DMS114 treated with DMSO at 0.1 percent for 48 hours (cell line): ENCODE data around the gene IGSF8.
A peak's percentile ranks its signal among the peaks of the same experiment; 100 is the strongest.
"Not testable (repeated sequence)": the region's sequence is repeated elsewhere in the genome, so short reads cannot be mapped to it uniquely, and the experiment has no call there.

Experiments
- DNase-seq: peaks from one replicate; lab custom pipeline; 2025; ENCODE audit not compliant: unreplicated experiment; lab: John Stamatoyannopoulos, UW

IGSF8 gene

DNA sequence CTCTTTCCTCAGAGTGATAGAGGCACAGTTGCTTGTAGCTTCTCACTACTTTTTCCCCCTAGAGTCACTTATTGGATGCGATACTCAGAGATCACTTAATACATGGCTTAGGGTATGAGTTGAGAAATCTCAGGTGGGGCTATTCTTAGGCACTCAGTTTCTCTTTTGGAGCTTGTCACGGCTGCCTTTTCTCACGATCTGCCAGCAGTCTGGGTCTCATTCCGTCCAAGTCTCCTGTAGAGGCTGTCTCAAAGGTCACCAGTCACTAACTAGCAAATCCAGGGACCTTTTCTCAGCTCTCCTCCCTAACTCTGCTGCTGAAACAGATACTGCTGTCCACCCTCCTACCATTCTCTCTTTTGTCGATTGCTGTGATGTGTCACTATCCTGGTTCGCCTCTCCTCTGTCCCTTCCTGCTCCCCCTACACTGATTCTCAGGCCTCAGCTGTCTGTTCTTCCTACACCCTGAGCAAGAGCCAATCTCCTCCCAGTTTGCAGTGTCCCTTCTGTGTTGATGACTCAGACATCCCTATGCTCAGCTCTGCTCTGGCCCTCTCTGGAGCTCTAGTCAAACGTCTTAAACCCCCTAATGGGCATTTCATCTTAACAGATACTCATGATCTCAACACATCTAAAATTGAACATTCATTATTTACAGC lies 29.6 kb upstream of the IGSF8 start:
- DNase-seq, result no peak

DNA sequence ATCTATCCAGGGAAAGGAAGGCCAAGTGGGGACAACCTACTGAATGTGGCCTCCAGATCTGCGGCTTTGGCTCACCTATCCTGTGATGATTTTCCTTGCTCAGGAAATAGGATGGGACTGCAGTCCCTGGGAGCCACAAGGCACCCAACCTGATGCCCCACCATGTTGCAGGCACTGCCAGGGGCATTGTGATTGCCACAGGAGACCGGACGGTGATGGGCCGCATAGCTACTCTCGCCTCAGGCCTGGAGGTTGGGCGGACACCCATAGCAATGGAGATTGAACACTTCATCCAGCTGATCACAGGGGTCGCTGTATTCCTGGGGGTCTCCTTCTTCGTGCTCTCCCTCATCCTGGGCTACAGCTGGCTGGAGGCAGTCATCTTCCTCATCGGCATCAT lies 29.0 kb upstream of the IGSF8 start:
- no peak for DNase-seq

GRCh38 chr1:160126342-160126741 lies 27.9 kb upstream of the IGSF8 start:
- not testable (repeated sequence) for DNase-seq

DNA sequence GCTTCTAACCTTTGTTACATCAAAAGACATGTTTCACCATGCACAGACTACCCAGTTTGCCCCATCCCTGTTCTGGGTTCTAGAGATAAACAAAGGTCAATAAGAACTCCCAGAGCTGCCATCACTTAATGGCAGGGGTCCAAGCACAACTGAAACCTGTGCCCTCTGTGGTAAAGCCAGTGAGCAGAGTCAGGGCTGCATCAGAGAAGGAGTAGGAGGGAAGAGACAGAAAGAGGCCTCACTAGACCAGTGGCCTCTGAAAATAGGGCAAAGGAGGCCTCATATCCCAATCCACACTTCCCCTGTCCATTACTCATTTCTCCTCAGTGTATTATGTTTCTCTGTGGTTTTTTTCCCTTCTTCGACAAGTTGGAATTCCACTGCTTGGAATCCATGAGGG lies 27.3 kb upstream of the IGSF8 start:
- DNase-seq, result no peak

DNA sequence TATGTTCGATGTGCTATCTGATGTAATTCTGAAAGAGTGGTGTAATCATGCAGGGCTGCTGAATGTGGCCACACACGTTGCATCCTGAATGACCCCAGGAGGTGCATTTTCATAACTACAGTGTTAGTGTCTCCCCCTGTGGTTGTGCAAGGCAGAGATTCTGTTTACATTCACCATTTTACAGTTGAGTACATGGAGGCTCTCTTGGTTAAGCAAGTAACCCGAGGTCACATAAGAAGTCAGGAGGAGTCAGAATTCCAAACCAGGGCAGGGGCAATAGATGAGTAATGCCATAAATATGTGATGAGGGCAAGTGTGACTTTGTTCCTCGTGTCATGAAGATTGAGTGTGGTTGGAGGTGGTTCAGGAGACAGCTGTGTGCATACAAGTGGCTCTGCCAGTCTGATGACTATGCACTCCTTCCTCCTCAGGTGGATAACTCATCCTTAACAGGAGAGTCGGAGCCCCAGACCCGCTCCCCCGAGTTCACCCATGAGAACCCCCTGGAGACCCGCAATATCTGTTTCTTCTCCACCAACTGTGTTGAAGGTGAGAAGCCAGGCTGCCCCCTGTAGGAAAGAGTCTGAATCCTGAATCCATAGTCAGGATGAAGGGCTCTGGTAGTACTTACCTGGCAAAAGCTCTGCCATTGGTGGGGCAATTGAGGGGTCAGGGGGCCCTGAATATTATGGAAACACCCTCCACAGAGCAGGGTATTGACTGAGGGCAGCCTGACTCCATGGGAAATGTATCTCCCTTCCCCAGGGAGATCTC lies 26.5 kb upstream of the IGSF8 start:
- DNase-seq, result no peak

- DNase-seq, result no peak
Measured at GRCh38 chr1:160123726-160124125, 25.3 kb upstream of the IGSF8 start.

DNA sequence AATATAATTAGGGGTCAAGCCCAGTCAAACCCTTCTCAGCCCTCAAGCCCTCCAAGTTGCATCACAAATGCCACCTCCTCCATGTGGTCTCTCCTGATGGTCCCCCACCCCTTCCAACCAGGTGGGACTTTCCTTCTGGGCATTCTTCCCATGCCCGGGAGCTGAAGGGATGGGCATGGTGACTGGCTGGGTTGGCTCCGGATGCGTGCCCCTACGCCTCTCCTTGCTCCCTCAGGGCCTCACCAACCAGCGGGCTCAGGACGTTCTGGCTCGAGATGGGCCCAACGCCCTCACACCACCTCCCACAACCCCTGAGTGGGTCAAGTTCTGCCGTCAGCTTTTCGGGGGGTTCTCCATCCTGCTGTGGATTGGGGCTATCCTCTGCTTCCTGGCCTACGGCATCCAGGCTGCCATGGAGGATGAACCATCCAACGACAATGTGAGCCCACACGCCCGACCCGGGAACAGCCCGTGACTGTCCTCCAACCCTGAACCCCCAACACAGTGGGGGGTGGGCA lies 24.6 kb upstream of the IGSF8 start:
- DNase-seq, result no peak

GRCh38 chr1:160121388-160121787 lies 23.0 kb upstream of the IGSF8 start:
- no peak for DNase-seq

DNA sequence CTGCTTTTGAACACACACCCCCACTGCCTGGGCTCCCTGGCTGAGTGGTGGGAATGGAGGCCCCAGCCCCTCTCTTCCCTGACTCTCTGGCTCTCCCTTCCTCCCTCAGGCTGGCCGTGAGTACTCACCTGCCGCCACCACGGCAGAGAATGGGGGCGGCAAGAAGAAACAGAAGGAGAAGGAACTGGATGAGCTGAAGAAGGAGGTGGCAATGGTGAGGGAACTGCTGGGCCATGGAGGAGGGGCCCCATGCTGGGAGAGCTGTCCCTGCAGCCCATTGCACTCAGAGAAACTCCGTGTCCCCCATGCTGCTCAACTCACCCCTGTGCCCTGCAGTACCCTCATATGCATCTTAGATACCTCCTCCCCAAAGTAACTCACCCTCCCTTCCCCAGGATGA lies 22.4 kb upstream of the IGSF8 start:
- no peak for DNase-seq

DNA sequence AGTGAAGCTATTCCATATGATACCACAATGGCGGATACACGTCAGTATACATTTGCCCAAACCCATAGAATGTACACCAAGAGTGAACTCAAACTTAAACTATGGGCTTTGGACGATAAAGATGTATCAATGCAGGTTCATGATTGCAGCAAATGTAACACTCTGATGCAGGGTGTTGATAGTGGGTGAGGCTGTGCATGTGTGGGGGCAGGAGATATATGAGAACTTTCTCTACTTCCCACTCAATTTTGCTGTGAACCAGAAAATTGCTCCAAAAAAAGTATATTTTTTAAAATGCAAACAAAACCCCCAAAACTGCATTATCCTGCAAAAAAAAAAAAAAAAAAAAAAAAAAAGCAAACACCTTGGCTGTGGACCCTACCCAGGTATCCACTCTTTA lies 20.5 kb upstream of the IGSF8 start:
- no peak for DNase-seq

DNA sequence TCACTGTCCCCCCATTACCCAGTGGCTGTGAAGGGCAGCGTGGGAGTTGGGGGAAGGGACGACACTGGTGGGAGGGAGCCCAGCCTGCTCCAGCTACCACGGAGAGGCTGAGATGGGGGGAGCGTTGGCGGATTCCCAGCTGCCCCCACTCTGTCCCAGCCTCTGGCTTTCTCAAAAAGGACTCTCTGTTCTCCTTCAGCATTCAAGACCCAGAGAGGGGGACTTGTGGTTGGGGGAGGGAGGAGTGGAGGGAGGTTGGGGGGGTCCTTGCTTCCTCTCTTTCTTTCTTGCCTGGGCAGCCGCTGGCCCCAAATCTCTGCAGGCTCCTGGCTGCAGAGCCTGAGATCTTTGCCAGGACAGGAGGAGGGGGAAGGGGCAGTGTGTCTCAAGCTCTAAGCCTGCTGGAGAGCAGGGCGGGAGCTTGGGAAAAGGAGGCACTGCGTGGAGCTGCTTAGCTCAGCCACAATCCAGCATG lies 19.3 kb upstream of the IGSF8 start:
- DNase-seq, result no peak

- DNase-seq, result no peak
Measured at GRCh38 chr1:160117300-160117699, 18.9 kb upstream of the IGSF8 start.

GRCh38 chr1:160116283-160117147 lies 18.1 kb upstream of the IGSF8 start:
- no peak for DNase-seq

DNA sequence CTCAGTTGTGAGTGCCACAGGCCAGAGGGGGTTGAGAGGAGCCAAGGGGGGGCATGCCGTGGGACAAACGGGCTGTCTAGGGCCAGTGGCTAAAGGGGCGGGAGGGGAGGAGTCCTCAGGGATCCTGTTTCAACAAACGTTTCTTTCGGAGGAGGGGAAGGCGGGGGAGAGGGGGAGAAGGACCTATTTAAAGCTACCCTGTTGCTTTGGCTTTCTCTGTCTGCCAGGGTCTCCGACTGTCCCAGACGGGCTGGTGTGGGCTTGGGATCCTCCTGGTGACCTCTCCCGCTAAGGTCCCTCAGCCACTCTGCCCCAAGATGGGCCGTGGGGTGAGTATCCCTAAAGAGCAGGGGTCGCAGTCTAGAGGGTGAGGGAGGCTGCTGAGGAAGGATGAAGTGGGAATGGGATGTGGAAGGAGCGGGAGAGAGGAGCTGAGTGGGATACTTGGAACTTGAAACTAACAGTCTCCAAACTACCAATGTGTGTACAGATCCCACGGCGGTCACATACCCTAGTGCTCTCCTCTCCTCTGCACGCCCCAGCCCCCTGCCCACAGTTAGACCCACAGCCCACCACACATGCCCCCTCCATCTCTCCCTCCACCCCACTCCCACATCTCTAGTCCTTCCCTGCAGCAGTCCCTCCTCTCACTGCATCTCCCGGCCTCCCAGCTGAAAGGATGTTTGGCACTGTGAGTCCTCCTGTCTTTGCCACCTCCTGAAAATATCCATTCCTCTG lies 17.3 kb upstream of the IGSF8 start, which contains the start of gene ATP1A2:
TSS of gene ATP1A2 (plus strand) at position 215 of the 738 bp plus-strand sequence. CDS start at position 318, 103 bp downstream.
- DNase-seq, result no peak

- DNase-seq, result no peak
Measured at GRCh38 chr1:160114085-160114484, 15.7 kb upstream of the IGSF8 start.

DNA sequence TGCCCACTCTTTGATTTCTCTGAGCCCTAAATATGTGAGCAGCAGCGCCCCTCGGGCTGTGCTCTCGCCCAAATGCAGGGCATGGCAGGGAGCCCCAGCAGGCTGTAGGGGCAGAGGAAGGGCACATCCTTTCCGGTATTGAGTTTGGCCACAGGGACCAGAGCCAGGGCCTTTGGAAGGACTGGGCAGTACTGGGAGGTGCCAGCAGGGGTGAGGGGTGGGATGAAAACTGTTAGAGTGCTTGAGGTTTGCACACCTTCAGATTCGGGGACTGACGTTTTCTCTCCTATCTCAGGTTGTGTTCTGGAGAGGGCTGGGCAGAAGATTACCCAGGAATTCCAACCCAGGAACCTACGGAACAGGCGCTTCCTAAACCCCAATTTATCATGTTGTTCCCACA lies 15.0 kb upstream of the IGSF8 start:
- no peak for DNase-seq

DNA sequence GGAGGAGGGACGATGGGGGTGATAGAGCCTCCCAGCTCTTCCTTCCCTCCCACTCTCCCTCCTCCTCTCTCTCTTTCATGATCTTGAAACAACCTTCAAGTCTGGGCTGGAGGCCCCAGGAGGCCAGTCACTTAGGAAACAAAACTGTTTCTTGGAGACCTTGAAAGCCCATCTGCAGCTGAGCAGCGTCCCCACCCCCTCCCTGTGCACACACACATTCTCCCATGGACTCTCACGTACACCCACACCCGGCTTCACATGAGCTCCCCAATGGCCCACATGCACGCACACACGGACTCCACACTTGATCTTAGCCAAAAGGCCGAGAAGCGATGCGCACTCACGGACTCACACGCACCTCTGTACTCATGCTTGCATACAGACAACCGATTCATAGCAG lies 13.9 kb upstream of the IGSF8 start:
- no peak for DNase-seq

GRCh38 chr1:160111462-160111861 lies 13.0 kb upstream of the IGSF8 start:
- DNase-seq, result not testable (repeated sequence)

DNA sequence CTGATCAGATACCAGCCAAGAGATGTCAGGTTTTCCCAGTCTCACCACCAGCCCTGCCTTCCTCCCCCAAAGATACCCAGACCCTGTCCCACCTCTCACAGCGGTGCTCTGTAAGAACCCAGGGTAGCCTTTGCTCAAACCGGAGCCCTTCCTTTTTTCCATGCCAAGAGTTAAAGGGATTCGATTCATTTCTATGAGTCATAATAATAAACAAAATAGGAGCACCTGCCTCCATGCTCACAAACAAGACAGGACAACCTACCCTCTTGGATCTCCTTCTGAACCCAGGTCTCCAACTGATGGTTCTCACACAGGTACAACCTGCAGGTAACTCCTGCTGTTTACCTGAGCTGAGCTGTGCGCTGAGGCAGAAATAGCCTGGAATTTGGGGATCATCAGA lies 11.3 kb upstream of the IGSF8 start:
- DNase-seq, result no peak

- DNase-seq, result peak; percentile 26
Measured at GRCh38 chr1:160108888-160109662, 10.7 kb upstream of the IGSF8 start.
